Germinal center (tissue), 1 donor: ENCODE results near the gene ZBTB5.
"Not testable (repeated sequence)": the region's sequence is repeated elsewhere in the genome, so short reads cannot be mapped to it uniquely, and the experiment has no call there.

Experiments used
- DNase-seq: peaks from one replicate; pipeline ENCODE4 v3.0.0; 2012; ENCODE audit warnings: mixed read lengths, low spot score

ZBTB5 gene, protein sequence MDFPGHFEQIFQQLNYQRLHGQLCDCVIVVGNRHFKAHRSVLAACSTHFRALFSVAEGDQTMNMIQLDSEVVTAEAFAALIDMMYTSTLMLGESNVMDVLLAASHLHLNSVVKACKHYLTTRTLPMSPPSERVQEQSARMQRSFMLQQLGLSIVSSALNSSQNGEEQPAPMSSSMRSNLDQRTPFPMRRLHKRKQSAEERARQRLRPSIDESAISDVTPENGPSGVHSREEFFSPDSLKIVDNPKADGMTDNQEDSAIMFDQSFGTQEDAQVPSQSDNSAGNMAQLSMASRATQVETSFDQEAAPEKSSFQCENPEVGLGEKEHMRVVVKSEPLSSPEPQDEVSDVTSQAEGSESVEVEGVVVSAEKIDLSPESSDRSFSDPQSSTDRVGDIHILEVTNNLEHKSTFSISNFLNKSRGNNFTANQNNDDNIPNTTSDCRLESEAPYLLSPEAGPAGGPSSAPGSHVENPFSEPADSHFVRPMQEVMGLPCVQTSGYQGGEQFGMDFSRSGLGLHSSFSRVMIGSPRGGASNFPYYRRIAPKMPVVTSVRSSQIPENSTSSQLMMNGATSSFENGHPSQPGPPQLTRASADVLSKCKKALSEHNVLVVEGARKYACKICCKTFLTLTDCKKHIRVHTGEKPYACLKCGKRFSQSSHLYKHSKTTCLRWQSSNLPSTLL

GRCh38 chr9:37465249-37466036 is at the start of gene ZBTB5:
TSS of gene ZBTB5 (minus strand) at chr9:37465450. CDS start at chr9:37442551, 22,899 bp downstream.
- DNase-seq: peak; percentile 100

DNA sequence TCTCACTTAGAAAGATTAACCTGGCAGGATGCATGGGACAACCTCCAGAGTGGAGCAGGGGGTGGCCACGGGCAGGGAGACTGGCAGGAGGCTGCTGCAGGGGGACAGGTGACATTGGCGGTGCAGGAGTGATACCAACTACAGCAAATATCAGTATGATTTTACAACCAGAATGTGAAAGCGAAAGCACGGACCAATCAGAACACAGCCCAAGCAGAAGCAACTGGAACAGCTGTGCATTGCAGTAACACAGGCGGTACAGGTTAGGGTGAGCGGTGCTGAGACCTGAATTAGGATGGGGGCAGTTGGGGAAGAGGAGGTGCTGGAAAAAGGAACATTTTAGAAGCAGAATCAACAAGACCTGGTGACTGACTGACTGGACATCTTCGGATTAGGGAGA is 49.7 kb upstream of the ZBTB5 start:
- DNase-seq: no peak

GRCh38 chr9:37514415-37514814 is 49.2 kb upstream of the ZBTB5 start:
- not testable (repeated sequence) for DNase-seq

DNA sequence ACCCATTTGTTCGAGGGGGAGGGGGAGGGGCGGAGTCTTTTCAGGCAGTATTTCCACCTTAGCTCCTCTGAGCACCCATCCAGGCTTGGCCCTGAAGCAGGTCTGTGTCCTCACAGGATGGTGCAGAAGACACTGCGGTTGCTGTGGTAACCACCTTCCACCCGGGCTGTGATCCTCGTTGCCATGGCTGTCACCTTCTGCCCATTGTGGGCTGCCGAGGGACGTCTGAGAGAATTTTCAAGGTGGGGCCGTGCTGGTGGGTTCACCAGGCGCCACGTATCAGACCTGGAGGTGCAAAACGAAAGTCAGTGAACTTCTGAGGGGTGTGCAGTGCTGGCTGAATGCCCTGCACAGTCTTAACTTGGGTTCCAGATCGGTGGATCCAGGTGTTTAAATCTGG is 47.2 kb upstream of the ZBTB5 start:
- DNase-seq: no peak

- peak; percentile 24 for DNase-seq
Measured at GRCh38 chr9:37511016-37512010, 46.1 kb upstream of the ZBTB5 start.

DNA sequence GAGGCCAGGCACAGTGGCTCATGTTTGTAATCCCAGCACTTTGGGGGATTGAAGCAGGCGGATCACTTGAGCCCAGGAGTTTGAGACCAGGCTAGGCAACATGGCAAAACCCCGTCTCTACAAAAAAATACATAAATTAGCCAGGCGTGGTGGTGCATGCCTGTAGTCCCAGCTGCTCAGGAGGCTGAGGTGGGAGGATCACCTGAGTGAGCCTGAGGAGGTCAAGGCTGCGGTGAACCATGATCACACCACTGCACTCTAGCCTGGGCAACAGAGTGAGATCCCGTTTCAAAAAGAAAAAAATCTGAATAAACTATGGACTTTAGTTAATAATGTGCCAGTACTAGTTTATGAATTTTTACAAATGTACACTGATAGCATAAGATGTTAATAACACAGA is 44.8 kb upstream of the ZBTB5 start:
- not testable (repeated sequence) for DNase-seq

GRCh38 chr9:37509536-37509935 is 44.3 kb upstream of the ZBTB5 start:
- no peak for DNase-seq

DNA sequence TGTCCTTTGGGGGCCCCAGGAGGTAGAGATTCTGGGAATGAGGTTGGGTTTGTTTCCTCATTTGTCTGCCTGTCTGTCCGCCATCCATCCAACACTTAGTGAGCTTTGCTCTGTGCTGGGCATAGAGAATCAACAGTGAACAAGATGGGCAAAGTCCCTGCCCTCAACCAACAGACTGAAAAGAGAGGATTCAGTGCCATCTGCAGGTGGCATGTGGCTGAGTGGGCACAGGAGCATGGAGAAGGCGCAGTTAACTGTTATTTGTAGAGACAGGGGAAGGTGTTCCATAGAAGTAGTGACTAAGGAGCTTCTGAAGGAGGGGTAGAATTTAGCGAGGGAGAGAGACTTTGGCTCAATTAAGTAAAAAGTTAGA is 43.6 kb upstream of the ZBTB5 start:
- no peak for DNase-seq

GRCh38 chr9:37508135-37508833 is 43.0 kb upstream of the ZBTB5 start:
- DNase-seq: no peak

DNA sequence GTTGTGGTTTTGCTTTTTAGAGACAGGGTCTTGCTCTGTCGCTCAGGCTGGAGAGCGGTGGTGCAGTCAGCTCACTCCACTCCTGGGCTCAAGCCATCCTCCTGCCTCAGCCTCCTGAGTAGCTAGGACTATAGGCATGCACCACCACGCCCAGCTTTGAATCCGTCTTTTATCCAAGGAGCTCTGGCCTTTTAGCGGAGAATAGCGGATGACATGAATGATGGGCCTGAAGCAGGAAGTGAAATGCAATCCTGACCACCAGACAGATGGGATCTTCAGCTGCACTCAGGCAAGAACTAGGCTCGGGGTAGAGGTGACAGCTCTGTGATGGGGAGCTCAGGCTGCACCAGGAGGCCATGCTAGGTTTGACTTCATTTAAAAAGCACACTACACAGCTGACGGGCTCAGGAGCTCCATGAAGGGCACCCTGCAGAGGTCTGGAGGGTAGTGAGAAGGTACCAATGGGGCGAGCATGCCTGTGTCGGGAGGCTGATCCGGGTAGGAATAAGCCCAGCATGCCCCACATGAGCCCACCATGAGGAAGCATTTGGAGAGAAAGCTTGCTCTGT is 42.4 kb upstream of the ZBTB5 start:
- no peak for DNase-seq

GRCh38 chr9:37504605-37505004 is 39.4 kb upstream of the ZBTB5 start:
- DNase-seq: no peak

DNA sequence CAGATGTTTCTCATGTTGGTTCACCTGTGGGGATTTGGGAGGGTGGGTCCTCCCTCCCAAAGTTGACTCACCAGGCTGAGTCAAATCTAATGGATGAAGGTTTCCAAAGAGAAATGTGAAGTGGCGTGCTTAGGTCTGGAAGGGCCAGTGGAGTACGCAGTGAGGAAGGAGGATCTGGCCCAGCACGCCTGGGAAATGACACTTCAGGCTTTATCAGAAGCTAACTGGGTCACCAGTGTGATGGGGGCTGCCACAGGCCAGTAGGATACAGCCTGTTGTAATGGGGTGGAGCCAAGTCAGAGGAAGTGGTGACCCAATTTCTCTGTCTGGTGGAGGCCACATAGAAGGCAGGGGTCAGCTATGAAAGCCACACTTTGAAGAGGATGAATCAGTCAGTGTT is 38.5 kb upstream of the ZBTB5 start:
- no peak for DNase-seq

DNA sequence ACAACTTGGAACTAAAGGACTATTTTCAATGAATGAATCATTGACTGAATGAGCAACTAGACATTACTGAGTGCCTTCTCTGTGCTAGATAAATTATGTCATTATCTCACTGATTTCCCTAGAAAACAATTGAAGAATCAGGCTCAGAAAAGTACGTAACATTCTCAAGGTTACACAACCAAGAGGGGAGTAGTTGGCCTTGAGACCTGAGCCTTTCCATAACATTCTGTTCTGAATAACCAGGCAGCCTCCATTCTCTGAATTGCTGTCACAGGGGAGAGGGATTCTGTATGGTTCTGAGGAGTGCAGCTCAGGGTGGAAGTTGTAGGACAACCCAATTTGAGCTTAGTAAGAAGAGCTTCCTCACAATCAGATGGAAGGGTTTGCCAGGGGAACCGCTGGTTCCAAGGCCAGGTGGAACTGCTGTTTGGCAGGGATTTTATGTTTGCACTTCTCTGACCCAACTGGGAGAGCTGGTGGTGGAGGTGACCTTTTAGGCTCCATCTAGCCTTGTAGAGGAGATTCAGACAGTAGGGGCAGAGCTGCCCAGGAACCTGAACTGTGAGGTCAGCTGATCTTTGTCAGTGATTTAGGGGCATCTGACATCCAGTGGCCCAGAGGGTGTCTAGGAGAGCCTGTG is 36.8 kb upstream of the ZBTB5 start:
- no peak for DNase-seq

DNA sequence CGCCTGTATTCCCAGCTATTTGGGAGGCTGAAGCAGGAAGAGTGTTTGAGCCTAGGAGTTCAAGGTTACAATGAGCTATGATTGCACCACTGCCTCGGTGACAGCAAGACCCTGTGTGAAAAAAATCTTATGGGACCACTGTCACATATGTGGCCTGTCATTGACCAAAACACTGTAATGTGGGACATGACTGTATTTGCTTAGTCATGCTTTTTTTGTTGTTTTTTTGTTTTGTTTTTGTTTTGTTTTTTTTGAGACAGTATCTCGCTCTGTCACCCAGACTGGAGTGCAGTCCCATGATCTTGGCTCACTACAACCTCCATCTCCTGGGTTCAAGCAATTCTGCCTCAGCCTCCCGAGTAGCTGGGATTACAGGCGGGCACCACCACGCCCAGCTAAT is 34.0 kb upstream of the ZBTB5 start:
- DNase-seq: no peak

GRCh38 chr9:37498457-37498856 is 33.2 kb upstream of the ZBTB5 start:
- DNase-seq: no peak

DNA sequence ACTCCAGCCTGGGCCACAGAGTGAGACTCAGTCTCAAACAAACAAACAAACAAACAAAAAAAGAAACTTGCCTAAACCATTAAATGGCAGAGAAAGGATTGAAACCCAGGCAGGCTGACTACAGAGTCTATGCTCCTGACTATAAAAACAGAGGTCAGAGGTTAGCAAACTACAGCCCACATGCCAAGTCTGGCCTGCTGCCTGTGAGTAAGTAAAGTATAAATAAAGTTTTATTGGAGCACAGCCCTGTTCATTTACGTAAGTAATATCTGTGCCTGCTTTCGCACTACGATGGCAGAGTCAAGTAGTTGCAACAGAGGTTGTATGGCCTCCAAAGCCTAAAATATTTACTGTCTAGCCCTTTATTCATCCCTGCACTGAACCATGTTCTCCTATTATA is 32.1 kb upstream of the ZBTB5 start:
- DNase-seq: no peak

GRCh38 chr9:37496020-37496419 is 30.8 kb upstream of the ZBTB5 start:
- no peak for DNase-seq

DNA sequence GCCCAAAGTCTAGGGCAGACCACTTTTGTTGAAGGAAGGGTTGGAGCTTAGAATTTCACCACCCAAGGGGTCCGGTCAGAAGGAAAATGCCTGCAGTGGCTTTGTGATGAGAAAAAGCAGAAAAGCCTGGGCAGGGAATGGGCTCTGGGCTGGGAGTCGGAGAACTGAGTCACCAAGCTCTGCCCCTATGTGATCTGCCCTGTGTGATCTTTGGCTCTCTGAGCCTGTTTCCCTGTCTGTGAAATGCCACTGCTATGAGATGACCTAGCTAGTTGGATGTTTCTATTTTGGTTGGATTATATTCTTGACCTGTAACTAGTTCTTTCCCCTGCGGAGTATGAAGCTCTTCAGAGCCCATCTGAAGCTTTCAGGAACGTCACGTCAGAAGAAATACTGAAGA is 30.3 kb upstream of the ZBTB5 start:
- no peak for DNase-seq

- DNase-seq: no peak
Measured at GRCh38 chr9:37491939-37492338, 26.7 kb upstream of the ZBTB5 start.
